Fibroblast of peridontal ligament (primary cell): ENCODE data around the gene ATL2.
"Not testable (repeated sequence)": the region's sequence is repeated elsewhere in the genome, so short reads cannot be mapped to it uniquely, and the experiment has no call there.

ENCODE experiments used
- DNase-seq: peaks from one replicate; pipeline ENCODE4 v3.0.0-alpha.2; 2010; ENCODE audit errors: extremely low read depth

The ATL2 gene

DNA sequence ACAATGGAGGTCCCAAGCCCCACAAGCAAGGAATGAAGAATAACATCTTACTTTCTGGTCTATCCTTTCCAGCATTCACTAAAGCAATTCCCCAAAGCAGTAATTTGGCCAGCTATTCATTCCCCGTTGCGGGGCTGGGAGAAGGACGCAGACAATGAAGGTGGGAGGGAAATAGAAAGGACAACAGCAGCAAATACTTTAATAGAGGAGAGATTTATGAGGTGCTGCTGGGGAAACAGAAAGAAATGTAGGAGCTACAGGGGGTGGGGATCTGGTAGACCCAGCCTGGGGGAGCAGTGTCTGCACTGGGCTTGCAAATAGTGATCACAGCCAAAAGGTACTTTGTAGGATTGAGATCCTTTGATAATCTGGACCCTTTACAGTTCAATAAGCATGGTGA, 13.9 kb upstream of the ATL2 start:
- no peak for DNase-seq

DNA sequence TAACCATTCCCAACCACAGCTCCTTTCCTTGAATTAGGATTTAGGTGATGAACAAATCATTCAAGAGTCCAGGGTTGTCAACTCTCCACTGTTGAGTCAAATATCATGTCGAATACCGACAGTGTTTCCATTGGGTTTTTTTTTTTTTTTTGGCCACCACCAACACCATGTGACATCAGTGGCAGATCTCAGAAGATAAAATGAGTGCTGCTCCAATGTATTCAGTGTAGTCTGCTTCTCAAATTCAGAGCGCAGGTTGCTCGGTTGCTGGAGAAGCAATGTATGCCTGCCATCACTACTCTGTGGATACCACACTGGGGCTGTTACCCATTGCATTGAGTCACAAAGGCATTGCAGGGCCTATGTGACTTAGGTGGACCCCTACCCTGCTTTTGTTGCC, 10.8 kb upstream of the ATL2 start:
- DNase-seq, result no peak

DNA sequence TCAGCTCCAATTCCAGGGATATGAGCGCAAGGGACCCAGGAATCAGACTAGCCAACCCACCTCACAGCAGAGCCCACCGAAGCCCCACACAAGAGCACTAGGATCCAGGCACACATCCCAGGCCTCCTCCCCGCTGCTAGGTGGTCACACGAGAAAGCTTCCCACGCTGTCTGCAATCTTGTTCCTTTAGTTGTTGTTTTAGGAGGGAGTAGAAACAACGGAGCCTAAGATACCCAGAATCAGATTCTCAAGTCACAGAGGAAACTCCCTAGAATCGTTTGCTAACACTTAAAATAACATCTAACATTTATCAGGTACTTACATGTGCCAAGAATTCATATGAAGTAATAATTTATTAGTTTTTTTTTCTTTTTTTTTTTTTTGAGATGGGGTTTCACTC, 9.7 kb upstream of the ATL2 start:
- no peak for DNase-seq

DNA sequence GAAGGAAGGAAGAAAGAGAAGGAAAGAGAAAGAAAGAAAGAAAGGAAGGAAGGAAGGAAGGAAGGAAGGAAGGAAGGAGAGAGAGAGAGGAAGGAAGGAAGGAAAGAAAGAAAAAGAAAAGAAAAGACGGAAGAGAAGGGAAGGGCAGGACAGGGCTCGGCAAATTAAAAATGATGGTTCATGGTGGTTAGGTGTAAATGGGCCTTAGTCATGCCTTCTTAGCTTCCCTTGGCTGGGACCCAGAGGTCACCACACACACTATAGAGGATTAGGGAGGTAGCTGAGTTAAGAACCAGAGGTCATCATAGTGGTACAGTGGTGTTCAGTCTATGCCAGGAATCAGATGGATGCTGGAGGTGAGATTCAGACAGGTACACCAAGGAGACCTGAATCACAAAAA, 9.3 kb upstream of the ATL2 start:
- DNase-seq, result no peak

DNA sequence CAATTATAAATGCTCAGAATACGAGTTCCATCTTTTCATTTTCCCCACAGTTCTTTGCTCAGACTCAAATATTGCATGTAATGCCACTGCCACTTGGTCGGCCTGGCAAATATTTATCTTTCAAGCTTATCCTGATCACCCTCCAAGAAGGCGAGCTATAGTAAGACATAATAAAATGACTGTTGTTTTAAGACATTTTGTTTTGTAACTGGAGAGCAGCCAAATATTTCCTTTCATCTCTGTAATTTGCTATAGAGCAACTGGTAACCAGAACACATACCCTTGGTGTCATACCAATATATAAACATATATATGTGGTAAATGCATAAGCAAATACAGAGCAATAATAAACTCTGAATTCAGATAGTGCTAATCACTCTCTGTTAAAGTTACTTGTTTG, 7.3 kb upstream of the ATL2 start:
- no peak for DNase-seq

DNA sequence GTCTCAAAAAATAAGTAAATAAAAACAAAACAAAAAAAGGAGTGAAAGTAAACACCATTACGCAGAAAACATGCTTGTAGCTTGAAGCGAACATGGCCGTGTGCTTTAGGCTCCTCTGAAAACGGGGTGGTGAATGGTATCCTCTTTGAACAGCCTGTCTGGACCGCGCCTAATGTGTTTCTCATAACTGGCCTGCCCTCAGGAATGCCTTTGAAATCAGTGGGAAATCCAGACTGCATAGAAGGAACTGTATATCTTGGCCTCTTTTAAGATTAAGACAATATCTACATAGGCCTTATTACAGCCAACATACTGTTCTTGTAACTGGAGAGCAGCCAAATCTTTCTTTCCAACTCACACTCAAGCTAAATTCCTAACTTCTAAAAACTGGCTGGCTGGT, 6.7 kb upstream of the ATL2 start:
- not testable (repeated sequence) for DNase-seq

DNA sequence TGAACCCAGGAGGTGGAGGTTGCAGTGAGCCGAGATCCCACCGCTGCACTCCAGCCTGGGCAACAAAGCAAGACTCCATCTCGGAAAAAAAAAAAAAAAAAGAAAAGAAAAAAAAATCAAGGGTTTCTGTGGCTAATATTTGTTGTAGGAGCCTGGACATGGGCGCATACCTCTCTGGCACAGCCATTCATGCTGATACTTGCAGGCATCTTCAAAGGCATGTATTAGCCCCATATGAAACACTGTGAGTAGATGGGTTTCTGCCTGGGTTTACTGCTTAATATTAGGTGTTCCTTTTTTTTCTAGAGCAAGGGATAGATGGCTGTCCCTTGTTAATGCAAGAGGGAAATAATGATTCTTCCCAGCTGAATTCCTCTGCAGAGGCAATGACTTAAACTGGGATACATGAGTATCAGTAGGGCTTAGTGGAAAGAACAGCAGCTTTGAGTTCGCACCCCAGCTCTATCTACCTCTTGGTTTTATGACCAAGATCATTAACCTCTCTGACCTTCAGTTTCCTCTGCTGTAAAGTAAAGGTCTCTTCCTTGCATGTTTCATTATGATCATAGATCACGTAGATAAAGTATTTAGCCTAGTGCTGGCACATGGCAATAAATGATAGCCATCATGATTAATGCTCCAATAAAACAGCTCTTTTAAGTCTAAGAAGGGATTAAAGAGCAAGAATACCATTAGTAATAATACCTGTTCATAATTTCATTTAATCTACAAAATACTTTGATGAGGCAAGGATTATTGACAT, 4.5 kb upstream of the ATL2 start:
- no peak for DNase-seq

DNA sequence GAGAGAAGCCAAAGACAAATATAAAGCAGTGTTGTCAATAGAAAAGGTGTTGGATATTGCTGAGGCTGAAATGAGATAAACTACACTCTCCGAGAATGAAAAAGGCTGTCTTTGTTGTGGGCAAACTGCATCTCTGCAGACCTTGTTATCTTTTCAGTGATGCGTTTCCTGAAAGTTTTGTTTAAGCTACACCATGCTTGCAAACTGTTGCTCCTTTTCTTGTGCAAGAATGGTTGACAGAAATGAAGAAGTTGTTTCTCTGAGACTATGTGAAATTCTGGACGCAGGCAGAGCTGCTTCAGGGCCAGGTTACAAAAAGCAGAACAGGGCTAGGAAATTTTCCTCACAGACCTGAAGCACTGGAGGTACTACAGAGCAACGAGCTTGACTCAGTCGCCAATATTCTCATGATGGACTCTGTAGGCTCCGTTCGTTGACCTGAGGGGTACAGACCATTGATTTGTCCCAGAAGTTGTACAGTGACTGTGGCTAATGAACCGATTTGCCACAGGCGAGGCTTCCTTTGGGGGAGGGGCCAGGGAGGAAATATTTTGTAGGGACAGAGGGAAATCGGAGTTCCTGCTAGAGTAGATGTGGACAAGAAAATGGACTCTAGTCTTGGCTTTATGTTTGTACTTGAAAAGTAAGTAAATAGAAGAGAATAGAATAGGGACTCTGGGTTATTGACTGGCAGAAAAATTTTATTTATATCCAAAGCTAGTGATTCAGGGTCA, 3.5 kb upstream of the ATL2 start:
- DNase-seq, result no peak

DNA sequence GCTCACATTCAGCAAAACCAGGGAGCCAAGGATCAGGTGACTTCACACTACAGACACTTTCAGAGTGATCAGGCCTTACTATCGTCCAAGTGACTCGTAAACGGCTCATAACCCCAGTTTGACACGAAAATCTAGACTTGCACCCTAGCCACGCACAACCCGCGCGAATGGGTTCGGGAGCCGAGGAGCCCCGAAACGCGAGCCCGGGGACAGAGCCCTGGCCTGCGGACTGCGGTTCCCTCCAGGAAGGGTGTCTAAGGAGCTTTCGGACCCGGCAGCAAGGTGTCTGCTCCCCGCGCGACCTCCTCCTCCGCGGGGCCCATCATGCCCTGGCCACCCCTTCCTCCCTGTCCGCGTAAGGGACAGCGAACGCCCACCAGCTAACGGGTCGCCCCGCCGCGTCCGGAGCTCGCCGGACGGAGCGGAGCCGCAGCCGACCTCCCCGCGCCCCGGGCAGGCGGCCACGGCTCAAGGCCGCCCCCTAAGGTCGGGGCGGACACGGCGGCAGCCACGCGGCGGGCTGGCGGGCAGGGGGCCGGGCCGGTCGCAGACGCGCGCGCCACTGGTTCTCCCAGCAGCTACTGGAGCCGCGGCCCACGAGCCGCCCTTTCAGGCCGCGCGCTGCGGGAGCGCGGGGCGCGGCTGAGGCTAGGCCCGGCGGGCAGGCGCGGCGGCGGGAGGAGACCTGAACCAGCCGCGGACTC, 575 bp downstream of the ATL2 start:
- DNase-seq, result peak; percentile 64

DNA sequence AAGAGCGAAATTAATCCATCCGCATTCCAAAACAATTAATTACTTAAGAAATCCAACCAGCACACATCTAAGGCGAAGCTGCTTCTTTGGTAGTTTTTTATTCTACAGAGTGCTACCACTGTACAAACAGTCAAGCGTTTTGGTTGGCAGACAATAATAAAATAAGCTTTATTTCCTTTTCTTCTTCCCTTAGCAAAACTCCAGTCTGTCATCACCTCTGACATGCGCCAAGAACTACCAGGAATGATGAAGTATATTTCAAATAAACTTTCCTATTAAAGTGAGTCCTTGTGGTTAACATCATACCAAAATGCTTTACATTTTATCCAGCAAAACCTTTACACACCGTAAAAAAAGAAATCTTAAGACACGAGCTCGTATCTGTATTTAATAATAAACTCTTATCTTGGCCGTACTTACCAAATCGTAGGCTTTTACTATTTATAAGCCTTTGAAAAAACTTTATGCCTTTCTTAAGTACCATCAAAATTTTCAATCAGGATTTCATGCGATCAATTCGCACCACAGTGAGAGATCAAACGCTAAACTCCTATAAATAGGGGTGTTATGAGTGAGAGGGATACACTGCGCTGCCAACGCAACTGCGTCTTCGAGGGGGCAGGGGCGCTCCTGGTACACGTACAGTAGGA, 1.3 kb downstream of the ATL2 start:
- peak; percentile 48 for DNase-seq

DNA sequence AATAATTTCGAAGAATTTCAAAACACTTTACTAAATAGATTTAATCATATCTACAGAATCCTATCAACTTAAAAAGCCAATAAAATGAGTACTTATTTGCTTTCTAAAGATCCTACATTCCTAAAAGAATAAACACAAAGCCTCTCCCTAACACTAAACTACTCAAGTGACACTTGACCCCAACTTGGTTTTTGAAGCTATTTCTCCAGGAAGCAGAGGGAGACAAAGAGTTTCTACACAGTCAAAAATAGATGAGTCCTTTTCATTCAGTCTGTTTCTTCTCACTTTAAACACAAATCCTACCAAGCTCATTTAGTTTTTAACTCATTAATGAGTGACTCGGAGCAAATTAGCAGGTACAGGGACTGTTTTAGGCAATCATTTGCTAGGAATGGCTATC, 2.1 kb downstream of the ATL2 start:
- peak; percentile 40 for DNase-seq

DNA sequence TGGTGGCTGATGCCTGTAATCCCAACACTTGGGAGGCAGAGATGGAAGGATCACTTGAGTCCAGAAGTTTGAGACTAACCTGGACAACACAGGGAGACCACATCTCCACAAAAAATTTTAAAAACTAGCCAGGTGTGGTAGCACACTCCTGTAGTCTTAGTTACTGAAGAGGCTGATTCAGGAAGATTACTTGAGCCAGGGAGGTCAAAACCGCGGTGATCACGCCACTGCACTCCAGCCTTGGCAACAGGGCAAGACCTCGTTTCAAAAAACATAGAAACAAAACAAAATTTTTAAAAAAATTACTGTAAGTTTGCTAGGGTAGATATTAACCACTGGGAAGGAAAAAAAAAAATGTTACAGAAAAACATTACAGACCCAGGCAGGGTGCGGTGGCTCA, 5.8 kb downstream of the ATL2 start:
- no peak for DNase-seq

DNA sequence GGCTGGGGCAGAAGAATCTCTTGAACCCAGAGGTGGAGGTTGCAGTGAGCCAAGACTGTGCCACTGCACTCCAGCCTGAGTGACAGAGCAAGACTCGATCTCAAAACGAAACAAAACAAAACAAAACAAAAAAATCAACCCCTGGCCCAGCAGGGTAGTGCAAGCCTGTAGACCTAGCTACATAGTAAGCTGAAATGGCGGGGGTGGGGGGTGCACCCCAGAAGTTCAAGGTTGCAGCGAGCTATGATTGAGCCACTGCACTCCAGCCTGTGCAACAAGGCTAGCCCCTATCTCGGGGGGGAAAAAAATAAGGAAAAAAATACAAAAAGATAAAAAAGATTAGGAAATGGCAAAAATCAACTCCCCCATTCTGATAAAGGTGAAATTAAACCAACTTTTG, 6.4 kb downstream of the ATL2 start:
- no peak for DNase-seq

DNA sequence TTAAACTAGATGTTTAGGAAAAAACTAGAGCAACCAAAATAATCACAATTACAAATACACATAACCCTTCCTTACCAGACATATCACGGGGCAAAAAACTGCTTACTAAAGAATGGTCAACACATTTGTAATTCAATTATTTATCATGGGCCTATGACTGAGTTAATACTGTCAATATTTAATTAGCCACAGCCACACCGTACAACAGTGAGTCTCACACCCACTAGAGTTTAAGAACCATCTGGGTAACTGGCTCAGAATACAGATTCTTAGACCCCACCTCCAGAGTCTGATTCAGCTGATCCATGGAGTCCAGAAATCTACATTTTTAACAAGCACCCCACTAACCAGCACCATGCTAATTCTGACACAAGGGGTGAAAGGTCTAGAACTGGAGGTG, 14.8 kb downstream of the ATL2 start:
- DNase-seq, result no peak

DNA sequence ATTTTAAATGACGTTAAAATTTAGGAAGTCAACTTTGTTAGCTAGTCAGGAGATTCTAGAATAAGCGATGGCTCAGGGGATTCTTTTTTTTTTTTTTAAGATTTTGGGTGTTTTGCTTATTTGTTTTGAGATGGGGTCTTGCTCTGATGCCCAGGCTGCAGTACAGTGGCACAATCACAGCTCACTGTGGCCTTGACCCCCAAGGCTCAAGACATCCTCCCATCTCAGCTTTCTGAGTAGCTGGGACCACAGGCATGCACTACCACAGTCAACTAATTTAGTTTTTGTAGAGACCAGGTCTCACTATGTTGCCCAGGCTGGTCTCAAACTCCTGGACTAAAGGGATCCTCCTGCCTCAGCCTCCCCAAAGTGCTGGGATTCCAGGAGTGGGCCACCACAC, 16.9 kb downstream of the ATL2 start:
- no peak for DNase-seq

DNA sequence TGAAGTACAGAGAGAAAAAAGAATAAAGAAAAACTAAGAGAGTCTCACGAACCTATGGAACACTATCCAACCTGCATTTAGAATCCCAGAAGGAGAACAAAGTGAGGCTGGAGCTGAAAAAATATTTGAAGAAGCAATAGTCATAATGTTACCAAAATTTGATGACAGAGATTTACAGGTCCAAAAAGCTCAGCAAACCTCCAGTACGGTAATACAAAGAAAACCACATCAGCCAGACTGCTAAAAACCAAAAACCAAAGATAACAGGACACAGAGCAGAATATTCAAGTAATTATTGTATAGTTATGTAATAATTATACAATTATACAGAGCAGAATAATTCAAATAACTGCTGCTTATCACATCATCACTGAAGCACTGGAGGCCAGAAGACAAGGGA, 23.7 kb downstream of the ATL2 start:
- no peak for DNase-seq

DNA sequence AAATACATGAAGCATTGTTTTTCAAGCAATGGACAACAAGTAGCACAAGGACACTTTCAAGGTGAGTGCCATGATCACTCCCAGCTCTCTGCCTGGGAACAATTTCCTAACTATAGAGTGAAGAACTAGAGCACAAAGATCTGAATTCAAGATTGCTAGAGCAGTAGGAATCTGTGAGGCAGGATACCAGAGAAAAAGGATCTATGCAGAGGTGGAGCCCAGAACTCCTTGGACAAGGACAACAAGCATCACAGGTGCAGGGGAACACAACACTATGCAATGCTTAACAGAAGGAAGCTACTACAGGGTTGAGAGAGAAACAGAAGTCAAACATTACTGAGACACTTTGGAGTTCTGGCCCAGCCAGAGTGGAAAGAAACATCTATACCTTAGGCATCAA, 24.7 kb downstream of the ATL2 start:
- no peak for DNase-seq

DNA sequence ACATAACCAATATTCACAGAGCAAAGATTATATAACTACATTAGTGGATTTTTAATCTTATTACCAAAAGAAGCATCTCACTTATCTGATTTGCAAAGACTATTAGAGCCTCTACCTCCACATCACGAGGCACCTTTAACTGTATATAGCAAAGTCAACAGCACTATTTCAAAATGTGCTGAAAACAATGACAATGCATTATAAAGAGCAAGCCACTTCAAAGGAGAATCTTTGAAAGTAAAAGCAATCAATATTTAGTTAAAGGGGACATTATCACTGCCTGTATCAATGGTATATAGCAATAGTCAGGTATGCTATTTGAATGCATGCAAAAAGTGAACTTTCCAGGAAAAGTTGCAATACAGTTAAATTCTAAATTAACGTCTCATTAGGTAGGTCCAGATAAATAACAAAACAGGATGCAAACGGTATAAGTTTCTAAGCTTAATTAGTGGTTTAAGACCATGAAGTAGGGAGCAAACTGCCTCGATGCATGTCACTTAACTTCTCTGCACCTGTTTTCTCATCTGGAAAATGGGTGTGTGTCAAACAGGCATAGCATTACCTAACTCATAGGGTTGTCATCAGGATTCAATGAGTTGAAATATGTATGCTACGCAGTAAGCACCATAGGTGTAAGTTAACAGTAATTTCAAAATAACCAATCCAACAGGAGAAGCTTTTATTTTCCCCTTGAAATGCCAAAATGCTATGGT, 31.6 kb downstream of the ATL2 start:
- no peak for DNase-seq

DNA sequence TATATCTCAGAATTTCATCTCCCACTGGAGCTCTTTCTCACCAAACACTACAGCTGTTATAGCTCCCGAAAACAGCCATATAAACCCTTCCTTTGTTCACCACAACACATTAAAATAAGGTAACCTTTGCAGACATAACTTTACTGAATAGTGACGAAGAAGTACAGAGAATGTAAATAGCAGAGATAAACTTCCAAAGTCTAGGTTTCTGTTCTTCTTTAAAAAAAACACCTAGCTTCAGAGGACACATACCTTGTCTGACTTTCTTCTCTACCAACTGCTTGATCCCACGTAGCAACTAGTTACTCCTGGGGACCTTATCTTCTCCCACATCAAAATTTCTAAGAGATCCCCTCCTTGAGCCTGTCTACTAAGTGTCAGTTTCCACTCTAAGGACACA, 32.3 kb downstream of the ATL2 start:
- DNase-seq, result no peak

DNA sequence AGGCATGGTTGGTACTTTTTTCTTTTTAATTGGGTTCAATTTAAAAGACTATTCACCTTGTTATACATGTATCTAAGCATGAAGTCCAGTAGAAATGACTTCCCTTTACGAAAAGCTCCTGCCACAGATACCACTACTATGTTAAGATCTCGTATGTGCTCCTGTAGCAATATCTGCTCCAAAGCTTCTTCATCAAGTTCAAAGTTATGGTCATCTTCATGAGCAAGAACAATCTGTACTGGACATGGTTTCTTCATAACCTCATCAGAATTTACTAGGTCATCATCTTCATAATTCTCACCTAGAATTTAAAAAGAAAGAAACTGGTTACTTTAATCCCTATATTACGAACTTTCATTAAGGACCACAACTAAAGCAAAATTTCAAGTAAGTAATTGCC, 33.9 kb downstream of the ATL2 start:
- no peak for DNase-seq

DNA sequence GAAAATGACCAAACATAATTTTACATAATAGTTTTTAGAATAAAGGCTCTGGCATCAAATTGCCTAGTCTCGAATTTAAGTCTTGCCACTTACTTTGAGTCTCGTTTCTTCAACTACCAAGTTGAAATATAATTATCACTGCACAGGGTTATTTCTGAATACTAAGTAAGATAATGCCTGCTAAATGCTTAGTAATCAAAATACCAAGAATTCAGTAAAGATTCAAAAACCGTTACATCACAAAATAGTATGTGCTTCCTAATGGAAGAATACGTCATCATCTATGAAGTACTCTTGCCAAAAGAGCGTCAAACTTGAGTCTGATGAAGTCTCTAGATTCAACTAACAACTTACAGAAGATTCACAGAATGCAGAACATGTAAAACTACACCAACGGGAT, 40.5 kb downstream of the ATL2 start:
- no peak for DNase-seq

DNA sequence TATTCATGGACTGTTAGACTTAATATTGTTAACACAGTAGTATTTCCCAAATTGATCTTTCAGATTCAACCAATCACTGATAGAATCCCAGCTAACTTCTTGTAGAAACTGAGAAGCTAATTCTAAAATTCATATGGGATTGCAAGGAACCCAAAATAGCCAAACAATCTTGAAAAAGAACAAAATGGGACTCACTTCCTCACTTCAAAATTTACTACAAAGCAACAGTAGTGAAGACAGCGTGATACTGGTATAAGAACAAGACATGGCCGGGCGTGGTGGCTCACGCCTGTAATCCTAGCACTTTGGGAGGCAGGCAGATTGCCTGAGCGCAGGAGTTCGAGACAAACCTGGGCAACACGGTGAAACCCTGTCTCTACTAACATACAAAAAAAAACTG, 46.3 kb downstream of the ATL2 start:
- no peak for DNase-seq
